Aorta (tissue), 5 donors: Measurements from ENCODE around the gene MINDY3. TPM values are rescaled to one million over a fixed set of nuclear protein-coding genes. Genes with fewer than 3 reads are reported as not detected.
"Not testable (repeated sequence)": the region's sequence is repeated elsewhere in the genome, so short reads cannot be mapped to it uniquely, and the experiment has no call there.

Experiments
- ATAC-seq: fragments of 200-7000 bp; cut with Tn5 transposase; one replicate; pipeline ENCODE4 v1.9.1; 2022; ENCODE audit warnings: moderate library complexity; ENCODE audit not compliant: low FRiP score
- DNase-seq, 2 donors: peaks; one replicate each; pipeline ENCODE4 v3.0.0-alpha.2; 2020
- H3K27ac ChIP-seq, 2 donors: one replicate each; pipeline ENCODE4 v1.5.1; 2013; ENCODE audit warnings: low read length in 2 of 2, mild to moderate bottlenecking in 2 of 2, moderate library complexity in 2 of 2, control low read depth in 1 of 2, inconsistent platforms in 1 of 2, low read depth in 1 of 2
- H3K27me3 ChIP-seq, 2 donors: one replicate each; pipeline ENCODE4 v1.6.1; 2013; ENCODE audit warnings: control low read depth in 1 of 2, low read length in 1 of 2, mild to moderate bottlenecking in 1 of 2, moderate library complexity in 1 of 2; ENCODE audit not compliant: insufficient read depth in 2 of 2, control insufficient read depth in 1 of 2
- H3K36me3 ChIP-seq, 2 donors: one replicate each; pipeline ENCODE4 v1.6.1; 2013; ENCODE audit warnings: control low read depth in 1 of 2, low read length in 1 of 2, mild to moderate bottlenecking in 1 of 2; ENCODE audit not compliant: insufficient read depth in 2 of 2, control insufficient read depth in 1 of 2
- H3K4me1 ChIP-seq, 2 donors: one replicate each; pipeline ENCODE4 v1.6.1; 2013; ENCODE audit warnings: low read length in 2 of 2, control low read depth in 1 of 2, mild to moderate bottlenecking in 1 of 2, moderate library complexity in 1 of 2; ENCODE audit not compliant: insufficient read depth in 2 of 2, control insufficient read depth in 1 of 2
- H3K4me3 ChIP-seq, 2 donors: one replicate each; pipeline ENCODE4 v1.5.1; 2013; ENCODE audit warnings: low read length in 2 of 2, control low read depth in 1 of 2, mild to moderate bottlenecking in 1 of 2
- H3K9me3 ChIP-seq: one replicate; pipeline ENCODE4 v1.6.1; 2013; ENCODE audit warnings: mild to moderate bottlenecking, low read length; ENCODE audit not compliant: control insufficient read depth
- WGBS, 2 donors: extraction: QIAGEN DNeasy Blood & Tissue Kit; methylation state at CpG; one replicate each; pipeline ENCODE4 v1.1.7; 2013; 5-methylcytosine and 5-hydroxymethylcytosine counted together
- intact Hi-C, 2 donors: fragments of 100-400 bp; cut with DNase I; formaldehyde crosslinking; loops; one replicate each; pipeline versions ENCODE4 v1.14.2 to v1.15.0; 2022
- polyA plus RNA-seq, 2 donors: library from polyadenylated mRNA; stranded (reverse); fragments of 200-250 nt; gene quantifications; one replicate each; pipeline ENCODE4 v1.2.3, GENCODE V29; 2013
- total RNA-seq, 2 donors: library from RNA; stranded (reverse); fragmentation: NEBNext Ultra II Directional; extraction: Animal tissue kit (Norgen Biotek cat#: 25700); gene quantifications; one replicate each; pipeline ENCODE4 v1.2.1, GENCODE V29; 2021
- donor health status: healthy with polysubstance abuse.
- donor health status: Bipolar disorder and iron deficiency.
- donor health status: DM: no; HTN: no; CAD: no.
- donor health status: DM: no; HTN: no; CAD: no.
- donor health status: DM: yes; HTN: yes; CAD: no.

The MINDY3 gene
- total and polyA plus RNA-seq, 4 donors: 24.9 to 81.1 (median 36.7) TPM

- H3K27ac ChIP-seq: no peak overlapping the region
- H3K4me1 ChIP-seq: no peaks in the 10 kb centered on the region
- no peak overlapping the region for H3K4me3 ChIP-seq
- intact Hi-C loops: no loop called here
- H3K9me3 ChIP-seq: no peaks in the 10 kb centered on the region
- no peaks in the 10 kb centered on the region for H3K36me3 ChIP-seq
- no peak for ATAC-seq
- whole genome bisulfite sequencing, 2 donors: 88 to 91% methylated on average over 8 of the region's 8 CpGs
- H3K27me3 ChIP-seq: no peaks in the 10 kb centered on the region
- DNase-seq: no peak
Observed at GRCh38 chr10:15763006-15763405, 97.3 kb downstream of the MINDY3 start.

DNA sequence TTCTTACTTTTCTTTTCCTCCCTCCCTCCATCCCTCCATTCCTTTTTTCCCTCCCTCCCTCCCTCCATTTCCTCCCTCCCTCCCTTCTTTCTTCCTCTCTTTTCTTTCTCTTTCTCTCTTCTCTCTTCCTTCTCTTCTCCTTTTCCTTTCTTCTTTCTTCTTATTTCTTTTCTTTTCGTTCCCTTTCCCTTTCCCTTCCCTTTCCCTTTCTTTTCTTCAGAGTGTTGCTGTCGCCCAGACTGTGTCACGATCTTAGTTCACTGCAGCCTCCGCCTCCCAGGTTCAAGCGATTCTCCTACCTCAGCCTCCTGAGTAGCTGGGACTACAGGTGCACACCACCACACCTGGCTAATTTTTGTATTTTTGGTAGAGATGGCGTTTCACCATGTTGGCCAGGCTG is 98.1 kb downstream of the MINDY3 start:
- DNase-seq, intact Hi-C loops, H3K27me3 ChIP-seq, H3K4me3 ChIP-seq, ATAC-seq, H3K4me1 ChIP-seq, H3K36me3 ChIP-seq, H3K27ac ChIP-seq, H3K9me3 ChIP-seq: not testable (repeated sequence)
- WGBS, 2 donors: 86 to 97% methylated on average over 6 of the region's 6 CpGs

DNA sequence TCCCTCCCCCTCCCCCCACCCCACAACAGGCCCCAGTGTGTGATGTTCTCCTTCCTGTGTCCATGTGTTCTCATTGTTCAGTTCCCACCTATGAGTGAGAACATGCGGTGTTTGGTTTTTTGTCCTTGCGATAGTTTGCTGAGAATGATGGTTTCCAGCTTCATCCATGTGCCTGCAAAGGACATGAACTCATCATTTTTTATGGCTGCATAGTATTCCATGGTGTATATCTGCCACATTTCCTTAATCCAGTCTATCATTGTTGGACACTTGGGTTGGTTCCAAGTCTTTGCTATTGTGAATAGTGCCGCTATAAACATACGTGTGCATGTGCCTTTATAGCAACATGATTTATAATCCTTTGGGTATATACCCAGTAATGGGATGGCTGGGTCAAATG is 99.1 kb downstream of the MINDY3 start:
- intact Hi-C loops, ATAC-seq, H3K36me3 ChIP-seq, H3K4me1 ChIP-seq, H3K9me3 ChIP-seq, H3K27ac ChIP-seq, H3K27me3 ChIP-seq, H3K4me3 ChIP-seq, DNase-seq: not testable (repeated sequence)
- 75% methylated on average over 2 of the region's 4 CpGs for whole genome bisulfite sequencing, 2 donors

- H3K27me3 ChIP-seq: no peaks in the 10 kb centered on the region
- DNase-seq: no peak
- H3K27ac ChIP-seq: no peak overlapping the region
- intact Hi-C loops: no loop called here
- ATAC-seq: no peak
- no peaks in the 10 kb centered on the region for H3K9me3 ChIP-seq
- WGBS, 2 donors: 94 to 96% methylated on average over 2 of the region's 2 CpGs
- no peak overlapping the region for H3K4me3 ChIP-seq
- no peaks in the 10 kb centered on the region for H3K4me1 ChIP-seq
- no peaks in the 10 kb centered on the region for H3K36me3 ChIP-seq
Observed at GRCh38 chr10:15760681-15761080, 99.6 kb downstream of the MINDY3 start.

DNA sequence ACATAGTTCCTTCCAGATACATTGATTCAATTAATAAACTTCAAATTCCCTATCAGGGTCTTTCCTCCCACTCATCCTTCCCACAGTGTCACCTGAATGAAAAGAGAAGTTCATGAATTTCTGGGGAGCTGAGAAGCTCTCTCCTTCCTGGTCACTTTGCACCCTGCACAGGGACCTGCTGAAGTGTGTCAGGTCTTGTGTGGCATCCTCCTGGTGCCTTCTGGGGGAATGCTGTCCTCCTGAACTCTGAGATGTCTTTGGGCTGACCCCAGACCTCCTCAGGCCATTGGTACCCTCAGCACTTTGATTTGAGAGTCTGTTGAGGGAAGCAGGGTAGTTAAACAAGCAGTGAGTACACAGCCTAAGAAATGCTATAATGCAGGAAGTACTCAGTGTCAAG is 101.0 kb downstream of the MINDY3 start:
- intact Hi-C loops: no loop called here
- H3K4me3 ChIP-seq: no peak overlapping the region
- no peaks in the 10 kb centered on the region for H3K9me3 ChIP-seq
- H3K27ac ChIP-seq: no peak overlapping the region
- ATAC-seq (no peak), DNase-seq (no peak)
- H3K4me1 ChIP-seq: no peaks in the 10 kb centered on the region
- H3K36me3 ChIP-seq: no peaks in the 10 kb centered on the region
- H3K27me3 ChIP-seq: no peaks in the 10 kb centered on the region

DNA sequence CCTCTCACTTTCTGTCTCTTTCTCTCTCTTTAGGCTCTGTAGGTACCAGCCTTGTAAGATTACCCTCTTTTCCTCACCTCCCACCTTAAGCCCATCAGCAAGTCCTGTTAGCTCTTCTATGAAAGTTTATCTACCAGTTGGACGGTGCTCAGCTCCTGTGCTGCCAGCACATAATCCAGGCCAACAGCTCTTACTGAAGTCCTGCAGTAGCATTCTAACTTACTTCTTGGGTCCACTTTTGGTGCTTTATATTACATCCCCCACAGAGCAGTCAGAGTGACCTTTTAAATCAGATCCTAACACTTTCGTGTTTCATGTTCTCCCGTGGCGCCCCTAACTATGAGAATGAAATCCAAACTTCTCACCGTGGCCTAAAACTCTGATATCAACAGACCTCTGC is 101.7 kb downstream of the MINDY3 start:
- no peak overlapping the region for H3K4me3 ChIP-seq
- H3K27me3 ChIP-seq: no peaks in the 10 kb centered on the region
- intact Hi-C loops: no loop called here
- DNase-seq: no peak
- WGBS, 2 donors: 77 to 78% methylated on average over 5 of the region's 5 CpGs
- no peaks in the 10 kb centered on the region for H3K36me3 ChIP-seq
- ATAC-seq: no peak
- H3K4me1 ChIP-seq: no peaks in the 10 kb centered on the region
- no peak overlapping the region for H3K27ac ChIP-seq
- H3K9me3 ChIP-seq: no peaks in the 10 kb centered on the region

DNA sequence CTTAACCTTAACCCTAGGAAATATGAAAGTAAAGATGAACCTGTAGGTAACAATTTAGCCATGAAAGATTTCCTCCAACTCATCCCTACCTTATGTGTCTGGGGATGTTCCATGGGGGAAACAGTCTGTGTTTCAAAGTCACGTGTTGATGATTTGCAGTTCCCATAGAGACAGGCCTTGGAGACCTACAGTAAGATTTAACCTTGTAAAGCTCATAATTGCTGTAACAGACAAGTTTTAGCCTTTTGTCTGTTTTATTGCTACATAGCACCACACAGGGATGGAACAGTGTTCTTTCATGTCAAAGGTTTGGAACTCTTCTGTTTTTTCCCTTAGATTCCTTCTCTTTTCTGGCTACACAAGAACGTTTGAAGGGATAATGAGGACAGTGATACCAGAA is 105.4 kb downstream of the MINDY3 start:
- ATAC-seq (no peak), DNase-seq (no peak)
- Histone ChIP-seq H3K36me3 (no peaks in the 10 kb centered on the region), H3K4me1 (no peaks in the 10 kb centered on the region), H3K9me3 (no peaks in the 10 kb centered on the region), H3K27ac (no peak overlapping the region), H3K4me3 (no peak overlapping the region), H3K27me3 (no peaks in the 10 kb centered on the region)
- 16 to 18% methylated on average over 2 of the region's 2 CpGs for WGBS, 2 donors
- intact Hi-C loops: no loop called here

- Histone ChIP-seq H3K4me1 (peaks cover 0 to 2% of the 10 kb centered on the region in 2 donors), H3K4me3 (no peak overlapping the region), H3K27ac (no peak overlapping the region), H3K27me3 (no peaks in the 10 kb centered on the region), H3K36me3 (no peaks in the 10 kb centered on the region), H3K9me3 (no peaks in the 10 kb centered on the region)
- 74 to 77% methylated on average over 5 of the region's 5 CpGs for WGBS, 2 donors
- intact Hi-C loops: no loop called here
- no peak for ATAC-seq
- DNase-seq: no peak
Observed at GRCh38 chr10:15751046-15751445, 109.3 kb downstream of the MINDY3 start.

- Histone ChIP-seq H3K4me3 (no peak overlapping the region), H3K36me3 (no peaks in the 10 kb centered on the region), H3K27me3 (no peaks in the 10 kb centered on the region), H3K27ac (no peak overlapping the region), H3K9me3 (no peaks in the 10 kb centered on the region), H3K4me1 (peaks cover 0 to 6% of the 10 kb centered on the region in 2 donors)
- WGBS, 2 donors: 85% methylated on average over 3 of the region's 3 CpGs
- DNase-seq (no peak), ATAC-seq (no peak)
- intact Hi-C loops: no loop called here
Observed at GRCh38 chr10:15748126-15748525, 112.2 kb downstream of the MINDY3 start.
